ENCODE measurements around the gene RFTN1. TPM values are rescaled to one million over a fixed set of nuclear protein-coding genes. Genes with fewer than 3 reads are reported as not detected.
A peak's percentile ranks its signal among the peaks of the same experiment; 100 is the strongest.

The RFTN1 gene
- total RNA-seq, 1 donor from 2014 or later = 41.8 TPM

DNA sequence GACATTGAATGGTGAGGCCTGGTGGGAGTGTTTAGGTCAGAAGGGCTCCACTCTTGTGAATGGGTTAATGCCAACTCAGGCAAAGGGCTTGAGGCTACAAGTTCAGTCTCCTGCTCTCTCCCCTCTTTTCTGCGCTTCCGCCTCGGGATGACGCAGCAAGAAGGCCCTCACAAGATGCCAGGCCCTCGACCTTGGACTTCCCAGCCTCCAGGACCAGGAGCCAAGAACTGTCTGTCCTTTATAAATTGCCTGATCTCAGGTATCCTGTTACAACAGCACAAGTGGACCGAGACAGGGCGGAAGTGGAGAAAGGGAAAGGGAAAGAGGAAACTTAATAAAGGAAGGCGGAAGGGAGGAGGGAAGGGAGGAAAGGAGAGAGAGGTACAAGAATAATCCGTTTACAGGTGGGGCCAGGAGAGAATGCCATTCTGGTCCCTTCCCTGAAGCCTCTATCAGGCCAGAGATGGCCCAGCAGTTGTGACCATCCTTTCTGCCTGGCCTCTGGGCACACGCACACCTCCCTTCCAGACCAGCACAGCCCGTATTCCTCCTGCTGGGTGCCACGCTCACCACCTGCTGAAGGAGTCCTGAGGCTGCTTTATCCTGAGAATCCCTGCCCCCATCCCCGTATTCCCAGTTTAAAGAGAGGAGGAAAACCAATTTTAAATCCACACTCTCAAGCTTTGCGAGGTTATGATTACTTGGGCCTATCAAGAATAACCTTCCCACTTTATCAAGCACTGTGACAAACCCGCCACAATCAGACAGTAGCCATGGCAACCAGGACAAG is 184.3 kb downstream of the RFTN1 start:
- peaks cover 6% of the 10 kb centered on the region for H3K4me1 Mint-ChIP-seq (ENCODE audit: unreplicated experiment)
- DNase-seq (ENCODE audit: low spot score) = no peak
- peak overlapping the region; percentile 30 for H3K27ac Mint-ChIP-seq (ENCODE audit: unreplicated experiment)
- H3K27me3 Mint-ChIP-seq (ENCODE audit: unreplicated experiment) = peaks cover 2% of the 10 kb centered on the region
- peaks cover 43% of the 10 kb centered on the region for H3K36me3 Mint-ChIP-seq (ENCODE audit: low read depth, unreplicated experiment)
- H3K4me3 Mint-ChIP-seq (ENCODE audit: unreplicated experiment) = no peak overlapping the region
- no peak for TF ChIP-seq CTCF (IDR thresholded peaks at IDR 0.05; ENCODE audit: unreplicated experiment)
- peaks cover 14% of the 10 kb centered on the region for H3K9me3 Mint-ChIP-seq (ENCODE audit: unreplicated experiment)

DNA sequence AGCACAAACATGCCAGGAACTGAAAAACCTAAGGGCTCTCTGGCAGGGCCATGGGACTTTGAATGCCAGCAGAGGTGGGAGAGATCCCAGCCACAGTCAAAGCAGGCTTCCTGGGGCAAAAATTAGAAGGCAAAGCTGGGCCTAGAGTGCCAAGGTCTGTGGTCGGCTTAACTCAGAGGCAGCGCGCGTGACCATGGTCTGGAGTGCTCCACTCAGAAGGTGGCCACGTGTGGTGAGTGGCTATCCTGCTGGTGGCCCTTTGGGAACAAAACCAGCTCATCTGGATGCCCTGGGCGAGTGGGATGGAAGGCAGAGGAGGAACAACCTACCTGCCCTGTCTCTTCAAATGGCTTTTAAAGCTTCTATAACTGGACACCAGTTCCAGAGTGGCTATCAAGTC is 185.4 kb downstream of the RFTN1 start:
- H3K4me3 Mint-ChIP-seq (ENCODE audit: unreplicated experiment) = no peak overlapping the region
- peaks cover 6% of the 10 kb centered on the region for H3K4me1 Mint-ChIP-seq (ENCODE audit: unreplicated experiment)
- H3K27ac Mint-ChIP-seq (ENCODE audit: unreplicated experiment) = no peak overlapping the region
- H3K36me3 Mint-ChIP-seq (ENCODE audit: low read depth, unreplicated experiment) = peaks cover 40% of the 10 kb centered on the region
- H3K27me3 Mint-ChIP-seq (ENCODE audit: unreplicated experiment) = peaks cover 2% of the 10 kb centered on the region
- TF ChIP-seq CTCF (IDR thresholded peaks at IDR 0.05; ENCODE audit: unreplicated experiment) = no peak
- no peak for DNase-seq (ENCODE audit: low spot score)
- H3K9me3 Mint-ChIP-seq (ENCODE audit: unreplicated experiment) = peaks cover 14% of the 10 kb centered on the region

DNA sequence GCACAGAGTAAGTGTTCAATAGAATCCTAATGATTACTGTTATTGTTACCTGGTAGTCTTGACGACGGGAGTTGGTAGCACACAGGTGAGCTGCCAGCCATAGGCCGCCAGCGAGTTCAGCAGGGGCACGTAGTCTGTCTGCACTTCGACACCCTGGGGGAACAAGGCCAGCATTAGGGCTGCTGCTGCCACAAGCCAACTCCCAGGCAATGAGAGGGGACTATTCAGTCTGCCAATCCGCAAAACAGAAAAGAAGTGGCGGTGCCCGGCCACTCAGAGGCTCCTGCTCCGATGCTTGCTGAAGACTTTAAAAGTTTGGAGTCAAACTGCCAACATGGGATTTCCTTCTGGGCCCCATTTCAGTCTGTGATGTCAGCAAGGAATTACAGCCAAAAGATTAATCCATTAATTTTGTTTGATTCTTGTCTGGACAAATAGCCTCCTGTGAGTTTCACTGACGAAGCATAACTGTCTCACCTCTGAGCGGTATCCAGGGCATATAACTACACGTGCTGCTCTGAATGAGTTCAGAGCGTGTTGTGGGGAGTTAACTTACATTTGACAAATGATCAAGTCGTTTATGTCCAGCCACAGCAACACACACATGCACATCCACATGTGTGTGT is 186.7 kb downstream of the RFTN1 start:
- Mint-ChIP-seq H3K36me3 (ENCODE audit: low read depth, unreplicated experiment) (peaks cover 31% of the 10 kb centered on the region), H3K9me3 (ENCODE audit: unreplicated experiment) (peaks cover 4% of the 10 kb centered on the region), H3K4me3 (ENCODE audit: unreplicated experiment) (no peak overlapping the region), H3K27ac (ENCODE audit: unreplicated experiment) (no peak overlapping the region), H3K4me1 (ENCODE audit: unreplicated experiment) (peaks cover 6% of the 10 kb centered on the region), H3K27me3 (ENCODE audit: unreplicated experiment) (peaks cover 2% of the 10 kb centered on the region)
- TF ChIP-seq CTCF (IDR thresholded peaks at IDR 0.05; ENCODE audit: unreplicated experiment) = no peak
- DNase-seq (ENCODE audit: low spot score) = no peak

DNA sequence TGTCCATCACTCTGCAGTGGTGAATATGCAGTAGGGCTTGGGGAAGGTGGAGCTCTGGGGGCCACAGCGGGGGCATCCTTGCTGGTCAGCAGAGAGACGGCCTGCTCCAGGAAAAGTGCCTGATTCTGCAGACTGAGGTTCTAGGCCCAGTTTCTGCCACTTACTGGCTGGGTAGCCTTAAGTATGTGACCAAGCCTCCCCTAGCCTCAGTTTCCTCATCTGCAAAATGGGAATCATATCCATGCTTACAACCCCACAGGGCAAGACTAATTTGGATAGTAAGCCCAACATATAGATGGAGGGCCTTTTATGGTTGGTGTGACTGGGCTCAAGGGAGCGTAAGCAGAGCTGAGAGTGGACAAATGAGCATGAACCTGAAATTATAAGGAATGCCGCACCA is 187.6 kb downstream of the RFTN1 start:
- no peak for DNase-seq (ENCODE audit: low spot score)
- H3K4me1 Mint-ChIP-seq (ENCODE audit: unreplicated experiment) = peaks cover 6% of the 10 kb centered on the region
- no peak for TF ChIP-seq CTCF (IDR thresholded peaks at IDR 0.05; ENCODE audit: unreplicated experiment)
- H3K27me3 Mint-ChIP-seq (ENCODE audit: unreplicated experiment) = peaks cover 4% of the 10 kb centered on the region
- H3K9me3 Mint-ChIP-seq (ENCODE audit: unreplicated experiment) = no peaks in the 10 kb centered on the region
- H3K4me3 Mint-ChIP-seq (ENCODE audit: unreplicated experiment) = no peak overlapping the region
- H3K36me3 Mint-ChIP-seq (ENCODE audit: low read depth, unreplicated experiment) = peaks cover 33% of the 10 kb centered on the region
- no peak overlapping the region for H3K27ac Mint-ChIP-seq (ENCODE audit: unreplicated experiment)

GRCh38 chr3:16323737-16324136 is 189.8 kb downstream of the RFTN1 start:
- H3K27me3 Mint-ChIP-seq (ENCODE audit: unreplicated experiment) = peaks cover 6% of the 10 kb centered on the region
- DNase-seq (ENCODE audit: low spot score) = no peak
- peaks cover 30% of the 10 kb centered on the region for H3K36me3 Mint-ChIP-seq (ENCODE audit: low read depth, unreplicated experiment)
- H3K9me3 Mint-ChIP-seq (ENCODE audit: unreplicated experiment) = no peaks in the 10 kb centered on the region
- no peak overlapping the region for H3K4me3 Mint-ChIP-seq (ENCODE audit: unreplicated experiment)
- no peak overlapping the region for H3K27ac Mint-ChIP-seq (ENCODE audit: unreplicated experiment)
- H3K4me1 Mint-ChIP-seq (ENCODE audit: unreplicated experiment) = peaks cover 5% of the 10 kb centered on the region
- TF ChIP-seq CTCF (IDR thresholded peaks at IDR 0.05; ENCODE audit: unreplicated experiment) = no peak
